ENCODE results near the gene HOXA7. TPM values are rescaled to one million over a fixed set of nuclear protein-coding genes. Genes with fewer than 3 reads are reported as not detected.

The HOXA7 gene
- total and polyA plus RNA-seq, 12 donors = 0.04 TPM; not detected in 11

DNA sequence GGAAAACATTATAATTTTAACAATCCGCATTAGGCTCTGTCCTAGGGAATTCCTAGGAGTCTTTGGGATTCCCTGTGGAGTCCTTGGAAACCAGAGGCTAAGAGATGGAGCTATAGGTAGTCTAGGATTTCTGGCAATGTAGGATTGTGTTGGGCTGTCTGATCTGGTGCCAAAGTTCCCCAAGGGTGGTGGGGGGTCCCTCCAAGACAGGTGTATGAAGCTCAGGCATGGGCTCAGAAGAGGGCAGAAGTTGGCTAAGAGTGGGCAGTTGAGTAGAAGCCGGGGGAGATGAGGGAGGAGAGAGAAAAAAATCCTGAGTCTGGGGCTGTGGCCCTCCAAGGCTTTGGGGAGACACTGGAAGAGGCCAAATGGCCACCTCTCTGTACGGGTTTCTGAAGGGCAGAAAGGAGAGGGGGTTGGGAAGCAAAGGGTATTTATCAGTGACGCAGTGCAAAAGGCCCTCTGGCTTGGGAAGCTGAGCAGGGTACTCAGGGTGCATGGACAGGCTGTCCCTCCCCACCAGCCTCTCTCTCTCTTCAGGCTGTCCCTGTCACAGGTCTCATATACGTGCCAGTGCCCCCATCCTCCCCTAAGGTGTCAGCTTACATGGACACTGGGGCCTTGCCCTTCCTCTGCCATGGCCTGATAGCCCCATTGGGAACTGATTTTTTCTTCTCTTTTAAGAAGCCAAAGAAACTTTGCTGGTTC, 9.8 kb downstream of the HOXA7 start:
- DNase-seq = no peak
- Histone ChIP-seq H3K27me3 (peaks cover 65 to 100% (median 100%) of the 10 kb centered on the region in 7 donors), H3K9me3 (no peaks in the 10 kb centered on the region), H3K4me3 (no peak overlapping the region), H3K36me3 (no peaks in the 10 kb centered on the region), H3K4me1 (peaks cover 0 to 73% (median 46%) of the 10 kb centered on the region in 9 donors), H3K27ac (no peak overlapping the region)
- intact Hi-C loops (cut with DNase I) = no loop called here
- no peak for ATAC-seq
- TF ChIP-seq, protein P1, sequence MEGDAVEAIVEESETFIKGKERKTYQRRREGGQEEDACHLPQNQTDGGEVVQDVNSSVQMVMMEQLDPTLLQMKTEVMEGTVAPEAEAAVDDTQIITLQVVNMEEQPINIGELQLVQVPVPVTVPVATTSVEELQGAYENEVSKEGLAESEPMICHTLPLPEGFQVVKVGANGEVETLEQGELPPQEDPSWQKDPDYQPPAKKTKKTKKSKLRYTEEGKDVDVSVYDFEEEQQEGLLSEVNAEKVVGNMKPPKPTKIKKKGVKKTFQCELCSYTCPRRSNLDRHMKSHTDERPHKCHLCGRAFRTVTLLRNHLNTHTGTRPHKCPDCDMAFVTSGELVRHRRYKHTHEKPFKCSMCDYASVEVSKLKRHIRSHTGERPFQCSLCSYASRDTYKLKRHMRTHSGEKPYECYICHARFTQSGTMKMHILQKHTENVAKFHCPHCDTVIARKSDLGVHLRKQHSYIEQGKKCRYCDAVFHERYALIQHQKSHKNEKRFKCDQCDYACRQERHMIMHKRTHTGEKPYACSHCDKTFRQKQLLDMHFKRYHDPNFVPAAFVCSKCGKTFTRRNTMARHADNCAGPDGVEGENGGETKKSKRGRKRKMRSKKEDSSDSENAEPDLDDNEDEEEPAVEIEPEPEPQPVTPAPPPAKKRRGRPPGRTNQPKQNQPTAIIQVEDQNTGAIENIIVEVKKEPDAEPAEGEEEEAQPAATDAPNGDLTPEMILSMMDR (IDR thresholded peaks at IDR 0.05) = no peak
- 31 to 32% methylated on average over 5 of the region's 5 CpGs for WGBS, 2 donors

DNA sequence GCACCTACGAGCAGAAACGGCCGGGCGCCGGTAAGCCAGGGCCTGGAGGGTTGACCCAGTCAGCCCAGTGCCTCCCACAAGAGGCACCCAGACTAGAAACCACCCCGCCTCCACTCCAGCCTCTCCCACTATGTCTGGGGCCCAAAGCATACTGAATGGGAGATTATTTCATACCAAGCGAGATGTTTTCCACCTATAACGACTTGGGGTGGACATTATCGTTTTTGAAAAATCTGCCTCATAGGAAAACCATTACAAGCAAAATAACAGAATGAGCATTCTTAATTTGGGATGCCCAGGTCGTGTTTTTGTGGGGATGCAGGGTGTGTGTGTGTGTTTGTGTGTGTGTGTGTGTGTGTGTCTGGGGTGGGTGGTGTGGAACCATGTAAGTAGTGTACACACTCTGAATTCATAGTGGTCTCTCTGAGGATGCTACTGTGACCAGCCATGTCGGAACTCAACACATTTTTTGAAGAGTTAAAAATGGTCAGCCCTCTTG, 10.5 kb downstream of the HOXA7 start:
- peaks cover 65 to 100% (median 100%) of the 10 kb centered on the region in 7 donors for H3K27me3 ChIP-seq
- ATAC-seq = no peak

DNA sequence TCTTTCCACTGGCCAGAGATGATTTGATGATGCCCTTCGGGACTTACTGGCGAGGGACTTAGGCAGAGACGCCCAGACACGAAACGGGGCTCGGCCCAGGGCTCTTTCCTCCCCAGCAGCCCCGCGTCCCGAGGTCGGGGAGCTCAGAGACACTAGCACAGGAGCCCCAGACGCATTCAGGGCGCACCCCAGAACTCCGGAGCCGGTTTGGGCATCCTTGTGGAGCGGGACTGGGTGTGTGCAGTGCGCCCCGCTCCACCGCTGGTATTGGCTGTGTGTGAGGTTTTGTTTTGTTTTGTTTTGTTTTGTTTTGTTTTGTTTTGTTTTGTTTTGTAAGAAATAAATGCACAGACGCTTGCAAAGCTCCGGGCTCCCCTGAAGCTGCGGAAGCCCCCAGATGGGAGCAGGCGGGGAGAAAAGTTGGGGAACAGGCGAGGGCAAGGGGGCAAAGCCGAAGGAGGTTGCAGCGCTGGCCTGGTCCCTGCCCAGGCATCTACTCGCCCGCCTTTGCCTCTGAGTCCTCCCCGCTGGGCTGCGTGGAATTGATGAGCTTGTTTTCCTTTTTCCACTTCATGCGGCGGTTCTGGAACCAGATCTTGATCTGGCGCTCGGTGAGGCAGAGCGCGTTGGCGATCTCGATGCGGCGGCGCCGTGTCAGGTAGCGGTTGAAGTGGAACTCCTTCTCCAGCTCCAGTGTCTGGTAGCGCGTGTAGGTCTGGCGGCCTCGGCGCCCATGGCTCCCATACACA, 11.1 kb downstream of the HOXA7 start:
- no peak overlapping the region for H3K4me3 ChIP-seq

More for the DNA sequence above, 10.5 kb downstream of the HOXA7 start:
- DNase-seq = no peak
- no peaks in the 10 kb centered on the region for H3K36me3 ChIP-seq
- no peak overlapping the region for H3K27ac ChIP-seq
- TF ChIP-seq, protein P1 (IDR thresholded peaks at IDR 0.05) = no peak
- H3K4me1 ChIP-seq = peaks cover 0 to 68% (median 41%) of the 10 kb centered on the region in 9 donors
- no peaks in the 10 kb centered on the region for H3K9me3 ChIP-seq
- intact Hi-C loops (cut with DNase I) = no loop called here
- 26 to 30% methylated on average over 11 of the region's 11 CpGs for WGBS, 2 donors
- no peak overlapping the region for H3K4me3 ChIP-seq

DNA sequence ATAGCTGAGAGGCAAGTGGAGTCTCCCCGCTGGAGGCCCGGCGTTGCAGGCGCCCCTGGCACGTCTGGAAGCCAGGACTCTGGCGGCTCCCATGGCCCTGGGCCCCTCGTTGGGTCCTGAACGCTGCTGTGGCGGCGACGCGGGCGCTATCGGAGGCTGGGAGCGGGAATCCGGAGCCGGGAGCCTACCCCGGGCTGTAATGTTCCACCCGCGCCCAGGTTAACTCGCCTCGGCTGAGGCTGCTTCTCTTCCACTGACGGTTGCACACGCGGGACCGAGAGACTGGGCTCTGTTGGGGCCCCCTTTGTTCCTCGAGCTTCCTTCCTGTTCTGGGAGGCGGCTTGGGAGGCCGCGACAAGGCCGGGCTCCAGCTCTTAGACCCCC, 11.7 kb downstream of the HOXA7 start:
- WGBS, 2 donors = 7 to 17% methylated on average over 31 of the region's 31 CpGs
- DNase-seq (no peak), ATAC-seq (no peak)
- Histone ChIP-seq H3K4me1 (peaks cover 0 to 62% (median 34%) of the 10 kb centered on the region in 9 donors), H3K36me3 (no peaks in the 10 kb centered on the region), H3K4me3 (no peak overlapping the region), H3K27me3 (peaks cover 69 to 100% (median 100%) of the 10 kb centered on the region in 7 donors), H3K27ac (no peak overlapping the region), H3K9me3 (no peaks in the 10 kb centered on the region)
- TF ChIP-seq, protein P1 (IDR thresholded peaks at IDR 0.05) = no peak
- intact Hi-C loops (cut with DNase I) = no loop called here

More for the DNA sequence above, 11.1 kb downstream of the HOXA7 start:
- DNase-seq (no peak), ATAC-seq (no peak)
- TF ChIP-seq, protein P1 (IDR thresholded peaks at IDR 0.05) = no peak
- Histone ChIP-seq H3K27me3 (peaks cover 66 to 100% (median 100%) of the 10 kb centered on the region in 7 donors), H3K36me3 (no peaks in the 10 kb centered on the region), H3K4me1 (peaks cover 0 to 61% (median 35%) of the 10 kb centered on the region in 9 donors), H3K9me3 (no peaks in the 10 kb centered on the region), H3K27ac (no peak overlapping the region)
- intact Hi-C loops (cut with DNase I) = no loop called here
- 20 to 26% methylated on average over 47 of the region's 47 CpGs for WGBS, 2 donors

Data from heart right ventricle (tissue), 16 donors.